ENCODE data around the gene NUDT16. TPM values are rescaled to one million over a fixed set of nuclear protein-coding genes. Genes with fewer than 3 reads are reported as not detected.
A peak's percentile ranks its signal among the peaks of the same experiment; 100 is the strongest.

Gene NUDT16
- total and polyA plus RNA-seq, 9 of the 15 experiments (the other 6 are each of a cell fraction or from before 2014, with no cell fraction given): 1.5 to 11.4 (median 7.6) TPM

- peak; percentile 65 for TF ChIP-seq USF2 (CRISPR knock-in tag; IDR thresholded peaks at IDR 0.05)
- TF ChIP-seq LEF1 (IDR thresholded peaks at IDR 0.05): no peak
These were observed 14.6 kb downstream of the NUDT16 start (continued) for GRCh38 chr3:131396170-131396569.

GRCh38 chr3:131397889-131398288 lies 16.3 kb downstream of the NUDT16 start:
- no peaks in the 10 kb centered on the region for H3K9me1 ChIP-seq (ENCODE audit: control insufficient read depth, insufficient read depth, low read length)
- H3K36me3 ChIP-seq (ENCODE audit: control insufficient read depth, insufficient read depth, low read length): no peaks in the 10 kb centered on the region
- in situ Hi-C loops (cut with MboI): no loop called here
- no peaks in the 10 kb centered on the region for H4K20me1 ChIP-seq (replicated peaks; ENCODE audit: control insufficient read depth, insufficient read depth, low read length)
- H3K79me2 ChIP-seq (ENCODE audit: control insufficient read depth, insufficient read depth, low read length): no peaks in the 10 kb centered on the region
- no peaks in the 10 kb centered on the region for H3K4me1 ChIP-seq (replicated peaks in 1 of 2; ENCODE audit: control insufficient read depth in 2 of 2, insufficient read depth in 2 of 2, low read length in 2 of 2)
- FAIRE-seq: no peak
- H3K4me3 ChIP-seq: no peak overlapping the region
- BruUV-seq (replicated peaks): no TSS peak
- intact Hi-C loops (cut with micrococcal nuclease): no loop called here
- H3K27ac ChIP-seq (ENCODE audit: extremely low read depth, low read depth, low read length): no peak overlapping the region
- DNase-seq (ENCODE audit: extremely low read depth in 1 of 4, low spot score in 3 of 4): peak in 1 of 4 experiments; percentile 11
- H3K9me3 ChIP-seq (replicated peaks; ENCODE audit: control insufficient read depth, insufficient read depth, low read depth, low read length): no peaks in the 10 kb centered on the region
- no peak overlapping the region for H2AFZ ChIP-seq (ENCODE audit: low read depth, low read length)
- ATAC-seq: no peak; the same call in 2 of the 3 replicates
- 0% methylated on average over 4 of the region's 4 CpGs for WGBS (ENCODE audit: insufficient coverage, low coverage, missing lambda C conversion rate)
- TF ChIP-seq PKNOX1 (IDR thresholded peaks at IDR 0.05) (peak; percentile 34; the same call in 1 of the 2 replicates), HBP1 (CRISPR knock-in tag; IDR thresholded peaks at IDR 0.05) (no peak)
- H3K27me3 ChIP-seq (ENCODE audit: control insufficient read depth in 2 of 2, insufficient read depth in 2 of 2, low read length in 2 of 2): peaks cover 0 to 6% of the 10 kb centered on the region in 2 experiments; a peak in 3 of 5 replicates
- H3K9ac ChIP-seq (ENCODE audit: insufficient read depth in 1 of 2, low read depth in 2 of 2, low read length in 2 of 2): no peak overlapping the region
- CTCF ChIA-PET (ENCODE audit: low intra/inter-chr PET ratio): no interaction called here
- POLR2A ChIA-PET: interaction anchor here (1.2 kb wide), 1 partner anchor 17 kb away, joined by 4 read pairs; the partner anchor contains the start of gene NUDT16
- no peak overlapping the region for H3K4me2 ChIP-seq (ENCODE audit: insufficient read depth, low read length)

Data from K562 (cell line).